ENCODE data around the gene CCDC12. TPM values are rescaled to one million over a fixed set of nuclear protein-coding genes. Genes with fewer than 3 reads are reported as not detected.
"Not testable (repeated sequence)": the region's sequence is repeated elsewhere in the genome, so short reads cannot be mapped to it uniquely, and the experiment has no call there.

The CCDC12 gene
- polyA plus RNA-seq, 6 donors from 2014 or later: 119 to 157 (median 123) TPM

DNA sequence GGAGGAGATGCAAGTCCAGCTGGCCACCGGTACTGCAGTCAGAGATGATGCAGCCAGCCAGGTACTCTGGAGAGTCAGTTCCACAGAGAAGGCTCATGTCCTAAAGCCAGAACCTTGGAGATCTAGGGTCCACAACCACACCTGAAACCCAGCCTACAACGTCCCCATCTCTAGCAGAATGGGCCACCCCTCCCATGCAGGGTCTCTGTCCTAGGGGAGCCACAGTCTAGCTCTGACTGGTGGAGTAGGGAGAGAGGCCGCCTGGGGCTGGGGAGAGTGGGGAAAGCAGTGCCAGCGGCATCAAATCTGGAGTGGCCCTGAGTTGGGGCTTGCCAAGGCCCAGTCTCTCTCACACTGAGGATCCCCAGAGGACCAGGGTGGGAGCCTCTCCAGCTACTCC, 55.5 kb downstream of the CCDC12 start:
- Mint-ChIP-seq H3K9me3 (peaks cover 2 to 5% (median 4%) of the 10 kb centered on the region in 7 donors), H3K4me1 (peaks cover 23 to 27% (median 27%) of the 10 kb centered on the region in 3 donors), H3K27ac (peak overlapping the region in 1 of 6 donors; percentile 24)

DNA sequence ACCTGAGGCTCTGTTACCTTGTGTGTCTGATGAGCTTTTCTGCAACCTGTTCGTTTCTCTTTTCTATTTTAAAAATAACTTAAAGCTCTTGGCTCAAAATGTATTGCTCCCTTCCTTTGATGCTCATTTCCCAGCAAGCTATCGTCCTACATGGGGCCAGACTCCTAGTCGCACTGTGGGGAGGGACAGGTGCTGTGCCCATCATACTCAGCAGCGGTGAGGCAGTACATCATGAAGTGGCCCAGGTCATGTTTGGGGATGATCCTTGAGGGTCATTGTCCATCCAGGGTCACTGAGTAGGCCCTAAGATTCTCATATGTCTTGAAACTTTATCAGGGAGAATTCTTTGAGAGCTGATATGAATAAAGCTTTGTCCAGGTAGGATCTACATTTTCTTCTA, 57.9 kb downstream of the CCDC12 start:
- Mint-ChIP-seq H3K27me3 (no peaks in the 10 kb centered on the region), H3K36me3 (peaks cover 27 to 44% of the 10 kb centered on the region in 2 donors), H3K27ac (peak overlapping the region in 1 of 6 donors; percentile 11), H3K4me1 (peaks cover 7 to 14% (median 13%) of the 10 kb centered on the region in 3 donors), H3K4me3 (no peak overlapping the region), H3K9me3 (peaks cover 2 to 5% (median 4%) of the 10 kb centered on the region in 7 donors)
- DNase-seq (no peak), ATAC-seq (ENCODE audit: low read depth in 2 of 2) (no peak)

More for the DNA sequence above, 55.5 kb downstream of the CCDC12 start:
- H3K4me3 Mint-ChIP-seq: no peak overlapping the region
- no peaks in the 10 kb centered on the region for H3K27me3 Mint-ChIP-seq
- ATAC-seq (ENCODE audit: low read depth in 2 of 2): no peak
- no peak for DNase-seq
- H3K36me3 Mint-ChIP-seq: peaks cover 27 to 43% of the 10 kb centered on the region in 2 donors

GRCh38 chr3:46918202-46918601, 58.3 kb downstream of the CCDC12 start:
- Mint-ChIP-seq H3K4me1 (peaks cover 4 to 13% (median 9%) of the 10 kb centered on the region in 3 donors), H3K36me3 (peaks cover 27 to 41% of the 10 kb centered on the region in 2 donors), H3K9me3 (peaks cover 2 to 5% (median 4%) of the 10 kb centered on the region in 7 donors), H3K27me3 (no peaks in the 10 kb centered on the region), H3K27ac (peak overlapping the region in 2 of 6 donors; percentile 11 to 17), H3K4me3 (no peak overlapping the region)
- ATAC-seq (ENCODE audit: low read depth in 2 of 2) (no peak), DNase-seq (no peak)

DNA sequence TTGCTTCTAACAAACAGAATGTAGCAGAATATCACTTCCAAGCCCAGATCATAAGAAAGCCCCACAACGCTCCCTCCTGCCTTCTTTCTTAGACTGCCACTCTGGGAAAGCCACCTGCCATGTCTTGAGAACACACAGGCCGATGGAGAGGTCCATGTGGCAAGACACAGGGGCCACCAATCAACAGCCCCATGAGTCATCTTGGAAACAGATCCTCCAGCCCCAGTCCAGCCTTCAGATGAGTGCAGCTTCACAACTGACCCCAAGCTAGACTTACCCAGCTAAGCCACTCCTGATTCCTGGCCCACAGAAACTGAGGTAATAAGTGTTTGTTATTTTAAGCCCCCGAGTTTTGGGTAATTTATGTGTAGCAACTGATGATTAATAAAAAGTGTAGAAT, 59.3 kb downstream of the CCDC12 start:
- Mint-ChIP-seq H3K27ac (no peak overlapping the region), H3K4me1 (peaks cover 2 to 8% (median 7%) of the 10 kb centered on the region in 3 donors), H3K27me3 (no peaks in the 10 kb centered on the region), H3K36me3 (peaks cover 27 to 39% of the 10 kb centered on the region in 2 donors), H3K9me3 (peaks cover 2 to 5% (median 4%) of the 10 kb centered on the region in 7 donors), H3K4me3 (no peak overlapping the region)
- ATAC-seq (ENCODE audit: low read depth in 2 of 2) (no peak), DNase-seq (no peak)

- Mint-ChIP-seq H3K27ac (no peak overlapping the region), H3K4me3 (no peak overlapping the region), H3K27me3 (no peaks in the 10 kb centered on the region), H3K9me3 (peaks cover 2 to 5% (median 4%) of the 10 kb centered on the region in 7 donors), H3K36me3 (peaks cover 27 to 39% of the 10 kb centered on the region in 2 donors), H3K4me1 (peaks cover 2 to 8% (median 7%) of the 10 kb centered on the region in 3 donors)
- DNase-seq (no peak), ATAC-seq (ENCODE audit: low read depth in 2 of 2) (no peak)
Observed at GRCh38 chr3:46916799-46917198, 59.7 kb downstream of the CCDC12 start.

DNA sequence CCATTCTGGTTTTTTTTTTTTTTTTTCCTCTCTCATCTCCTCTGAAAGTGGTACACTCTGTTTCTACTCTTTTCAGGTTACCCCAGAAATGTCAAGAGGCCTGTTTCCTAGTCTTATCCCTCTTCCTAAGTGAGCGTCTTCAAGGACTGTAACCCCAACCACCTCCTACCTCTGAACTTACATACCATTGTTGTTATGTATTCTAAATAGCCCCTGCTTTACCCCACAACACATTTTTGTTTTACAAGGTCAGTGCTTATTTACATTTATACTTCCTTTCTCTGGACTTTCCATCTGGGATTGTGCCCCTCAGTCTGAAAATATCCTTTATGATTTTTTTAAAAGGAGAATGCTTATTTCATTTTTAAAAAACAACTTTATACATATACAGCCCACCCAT, 60.3 kb downstream of the CCDC12 start:
- Mint-ChIP-seq H3K36me3 (peaks cover 27 to 39% of the 10 kb centered on the region in 2 donors), H3K9me3 (peaks cover 2 to 5% (median 4%) of the 10 kb centered on the region in 7 donors), H3K27me3 (no peaks in the 10 kb centered on the region), H3K27ac (peak overlapping the region in 5 of 6 donors; percentile 22 to 83 (median 68)), H3K4me1 (peaks cover 2 to 8% (median 7%) of the 10 kb centered on the region in 3 donors), H3K4me3 (no peak overlapping the region)
- DNase-seq (no peak), ATAC-seq (ENCODE audit: low read depth in 2 of 2) (no peak)

- no peak for ATAC-seq (ENCODE audit: low read depth in 2 of 2)
- H3K27me3 Mint-ChIP-seq: no peaks in the 10 kb centered on the region
- no peak for DNase-seq
- peak overlapping the region in 3 of 6 donors; percentile 2 to 34 (median 15) for H3K27ac Mint-ChIP-seq
- H3K36me3 Mint-ChIP-seq: peaks cover 27 to 38% of the 10 kb centered on the region in 2 donors
- H3K4me1 Mint-ChIP-seq: peaks cover 2 to 8% (median 7%) of the 10 kb centered on the region in 3 donors
- H3K9me3 Mint-ChIP-seq: peaks cover 2 to 5% (median 4%) of the 10 kb centered on the region in 7 donors
- H3K4me3 Mint-ChIP-seq: no peak overlapping the region
Observed at GRCh38 chr3:46915297-46915822, 61.2 kb downstream of the CCDC12 start.

GRCh38 chr3:46914849-46915248, 61.7 kb downstream of the CCDC12 start:
- DNase-seq: no peak
- Mint-ChIP-seq H3K4me3 (no peak overlapping the region), H3K27ac (peak overlapping the region in 3 of 6 donors; percentile 1 to 34 (median 2)), H3K4me1 (peaks cover 2 to 8% (median 7%) of the 10 kb centered on the region in 3 donors), H3K27me3 (no peaks in the 10 kb centered on the region), H3K36me3 (peaks cover 24 to 33% of the 10 kb centered on the region in 2 donors), H3K9me3 (peaks cover 2 to 5% (median 4%) of the 10 kb centered on the region in 7 donors)
- no peak for ATAC-seq (ENCODE audit: low read depth in 2 of 2)

GRCh38 chr3:46913644-46914043, 62.9 kb downstream of the CCDC12 start:
- Mint-ChIP-seq H3K27me3 (no peaks in the 10 kb centered on the region), H3K27ac (peak overlapping the region in 2 of 6 donors; percentile 19 to 56), H3K36me3 (peaks cover 18 to 27% of the 10 kb centered on the region in 2 donors), H3K9me3 (peaks cover 2 to 5% (median 4%) of the 10 kb centered on the region in 7 donors), H3K4me3 (no peak overlapping the region), H3K4me1 (peaks cover 9 to 14% (median 11%) of the 10 kb centered on the region in 3 donors)
- ATAC-seq (ENCODE audit: low read depth in 2 of 2): no peak
- no peak for DNase-seq

- ATAC-seq (ENCODE audit: low read depth in 2 of 2): no peak
- no peak for DNase-seq
Observed at GRCh38 chr3:46912986-46913385, 63.6 kb downstream of the CCDC12 start.

GRCh38 chr3:46910914-46911313, 65.6 kb downstream of the CCDC12 start:
- not testable (repeated sequence) for ATAC-seq (ENCODE audit: low read depth in 2 of 2)

More at GRCh38 chr3:46912986-46913385, 63.6 kb downstream of the CCDC12 start:
- Mint-ChIP-seq H3K27me3 (no peaks in the 10 kb centered on the region), H3K4me1 (peaks cover 9 to 14% (median 11%) of the 10 kb centered on the region in 3 donors), H3K4me3 (no peak overlapping the region), H3K9me3 (peaks cover 0 to 4% (median 3%) of the 10 kb centered on the region in 7 donors), H3K27ac (no peak overlapping the region), H3K36me3 (peaks cover 11 to 21% of the 10 kb centered on the region in 2 donors)

DNA sequence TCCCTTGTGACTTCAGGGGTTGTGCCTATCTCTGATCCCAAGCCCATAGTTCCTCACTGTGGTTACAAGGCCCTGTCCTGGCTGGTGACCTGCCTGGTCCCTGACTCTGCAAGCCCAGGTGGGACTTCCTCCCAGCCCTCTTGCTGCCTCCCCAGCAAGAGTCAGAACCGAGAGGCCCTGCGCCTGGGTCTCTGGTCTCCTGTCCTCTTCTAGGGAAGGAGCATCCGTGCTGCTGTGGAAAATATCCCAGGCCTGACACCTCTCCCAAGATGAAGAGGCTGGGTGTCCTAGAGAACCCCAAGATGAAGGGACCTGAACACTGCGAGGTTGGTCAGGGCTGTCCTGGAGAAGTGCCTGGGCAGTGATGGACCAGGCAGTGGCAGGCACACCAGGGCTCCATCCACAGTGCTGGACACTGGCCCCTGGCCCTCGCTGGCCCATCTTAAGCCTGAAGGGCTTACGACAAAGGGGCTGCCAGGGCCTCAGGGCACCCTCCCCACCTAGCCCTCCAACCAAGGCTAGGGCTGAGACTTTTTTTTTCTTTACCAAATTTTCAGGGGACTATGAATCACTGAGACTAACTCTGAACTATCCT, 66.3 kb downstream of the CCDC12 start:
- no peaks in the 10 kb centered on the region for H3K27me3 Mint-ChIP-seq
- DNase-seq (no peak), ATAC-seq (ENCODE audit: low read depth in 2 of 2) (no peak)
- no peaks in the 10 kb centered on the region for H3K36me3 Mint-ChIP-seq
- H3K27ac Mint-ChIP-seq: peak overlapping the region in 1 of 6 donors; percentile 13
- H3K4me3 Mint-ChIP-seq: no peak overlapping the region
- H3K9me3 Mint-ChIP-seq: no peaks in the 10 kb centered on the region
- H3K4me1 Mint-ChIP-seq: peaks cover 7 to 14% (median 9%) of the 10 kb centered on the region in 3 donors

More at GRCh38 chr3:46910914-46911313, 65.6 kb downstream of the CCDC12 start:
- Mint-ChIP-seq H3K27ac (peak overlapping the region in 2 of 6 donors; percentile 11 to 13), H3K4me1 (peaks cover 8 to 14% (median 9%) of the 10 kb centered on the region in 3 donors)
- not testable (repeated sequence) for H3K4me3 Mint-ChIP-seq, H3K27me3 Mint-ChIP-seq, H3K9me3 Mint-ChIP-seq, DNase-seq, H3K36me3 Mint-ChIP-seq

DNA sequence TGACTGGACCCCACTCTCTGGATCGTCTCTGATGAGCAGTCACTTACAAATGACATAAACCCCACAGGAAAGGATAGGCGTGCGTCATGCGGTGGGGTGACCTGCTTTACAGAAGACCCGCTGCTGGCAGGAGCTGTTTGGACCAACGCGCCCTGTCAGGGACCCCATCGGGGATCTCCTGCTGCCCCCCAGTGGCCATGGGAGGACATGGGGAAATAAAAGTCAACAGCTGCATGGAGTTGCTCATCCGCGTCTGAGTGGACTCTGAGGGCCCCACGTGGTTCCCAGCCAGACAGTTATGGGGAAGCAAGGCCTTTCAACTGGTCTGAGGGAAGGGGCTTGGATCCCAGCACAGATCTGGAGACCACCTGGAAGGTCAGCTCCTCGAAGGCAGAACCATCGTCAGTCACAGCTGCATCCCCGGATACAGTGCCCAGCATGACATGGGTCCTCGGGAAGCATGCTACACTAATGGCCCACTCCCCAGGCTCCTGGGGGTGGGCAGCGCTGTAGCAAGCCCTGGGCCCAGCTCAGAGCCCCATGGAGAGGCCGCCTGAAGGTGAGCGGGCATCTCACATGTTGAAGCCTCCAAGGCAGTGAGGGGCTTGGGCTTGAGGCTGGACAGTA, 66.9 kb downstream of the CCDC12 start:
- H3K27ac Mint-ChIP-seq: peak overlapping the region in 5 of 6 donors; percentile 16 to 80 (median 52)
- peak overlapping the region in 2 of 8 donors; percentile 11 to 50 for H3K4me3 Mint-ChIP-seq
- peaks cover 7 to 14% (median 9%) of the 10 kb centered on the region in 3 donors for H3K4me1 Mint-ChIP-seq
- DNase-seq: peak; percentile 71
- ATAC-seq (ENCODE audit: low read depth in 2 of 2): peak; percentile 89 to 90
- H3K27me3 Mint-ChIP-seq: no peaks in the 10 kb centered on the region
- no peaks in the 10 kb centered on the region for H3K36me3 Mint-ChIP-seq
- H3K9me3 Mint-ChIP-seq: no peaks in the 10 kb centered on the region

All from naive B cell (primary cell).